GM18858 (cell line): ENCODE results near the gene PCLAF.
"Not testable (repeated sequence)": the region's sequence is repeated elsewhere in the genome, so short reads cannot be mapped to it uniquely, and the experiment has no call there.

ENCODE experiments used
- ATAC-seq: cut with Tn5 transposase; IDR thresholded peaks from one replicate; pipeline ENCODE4 v1.9.1; 2021; ENCODE audit not compliant: unreplicated experiment

PCLAF gene

GRCh38 chr15:64369078-64369607, 12.1 kb downstream of the PCLAF start:
- ATAC-seq: no peak

GRCh38 chr15:64361259-64361658, 20.0 kb downstream of the PCLAF start:
- ATAC-seq: no peak

- no peak for ATAC-seq
These were observed 24.6 kb downstream of the PCLAF start for GRCh38 chr15:64356710-64357040.

DNA sequence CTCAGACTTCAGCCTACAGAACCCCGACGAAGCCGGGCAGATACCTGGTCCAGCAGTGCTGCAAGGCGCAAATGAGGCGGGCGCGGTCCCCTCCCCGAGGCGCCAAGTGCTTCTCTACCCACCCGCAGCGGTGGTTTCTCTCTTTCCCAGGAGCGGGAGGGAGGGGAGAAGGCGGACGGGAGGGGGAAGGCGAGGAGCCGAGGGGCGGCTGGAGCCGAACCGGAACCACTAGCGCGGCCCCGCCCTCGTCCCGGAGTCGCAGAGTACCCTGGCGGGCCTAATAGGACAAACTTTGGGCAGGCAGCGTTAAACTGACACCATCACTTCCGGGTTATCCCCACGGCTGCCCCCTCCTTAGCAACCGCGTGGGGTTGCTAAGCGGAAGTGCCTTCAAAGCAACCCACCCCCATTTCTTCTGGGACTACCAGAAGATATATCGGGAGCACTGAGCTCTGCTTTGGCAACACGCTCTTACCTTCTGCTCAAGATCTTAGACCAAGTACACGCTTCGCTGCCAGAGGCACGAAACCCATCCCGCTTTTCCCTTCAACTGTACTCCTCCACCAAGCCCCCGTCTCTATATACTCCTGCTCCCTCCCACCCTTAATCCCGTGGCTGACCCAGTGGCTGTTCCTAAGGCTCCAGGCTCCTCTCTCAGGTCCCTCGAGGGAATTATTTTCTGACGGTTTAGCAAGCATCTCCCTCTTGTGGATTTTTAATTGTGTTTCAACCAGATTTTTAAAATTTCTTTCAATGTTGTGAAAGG, 25.1 kb downstream of the PCLAF start, which contains the start of gene CSNK1G1:
Gene CSNK1G1, minus strand, starts transcription at position 230 of the 766 bp plus-strand sequence. CDS start 55,674 bp downstream, outside the sequence.
- peak; percentile 91 for ATAC-seq

DNA sequence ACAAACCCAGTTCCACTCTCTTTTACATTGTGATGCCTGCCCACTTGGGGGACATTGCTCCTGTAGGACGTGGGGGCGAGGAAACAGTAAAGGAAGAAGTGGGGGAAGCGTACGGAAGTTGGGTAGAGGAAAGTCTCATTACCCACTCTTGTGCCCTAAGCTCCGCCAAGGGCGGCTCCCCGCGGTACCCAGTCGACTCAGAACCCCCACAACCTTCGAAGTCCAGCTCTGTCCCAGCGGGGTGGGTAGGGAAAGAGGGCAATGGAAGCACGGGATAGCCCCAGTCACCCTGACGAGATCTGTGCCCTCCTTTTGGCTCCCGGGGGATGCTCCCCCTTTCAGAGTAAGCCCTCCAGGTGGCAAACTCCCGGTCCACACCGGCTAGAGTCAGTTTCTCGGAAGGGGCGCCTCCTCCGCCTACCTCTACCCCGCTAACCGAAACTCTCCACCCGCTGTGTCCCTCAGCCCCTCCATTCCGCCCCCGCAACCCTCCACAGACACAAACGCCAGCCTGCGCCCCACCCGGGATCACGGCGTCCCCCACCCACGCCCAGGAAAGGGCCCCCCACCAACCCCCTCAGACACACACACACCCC, 25.8 kb downstream of the PCLAF start:
- no peak for ATAC-seq

DNA sequence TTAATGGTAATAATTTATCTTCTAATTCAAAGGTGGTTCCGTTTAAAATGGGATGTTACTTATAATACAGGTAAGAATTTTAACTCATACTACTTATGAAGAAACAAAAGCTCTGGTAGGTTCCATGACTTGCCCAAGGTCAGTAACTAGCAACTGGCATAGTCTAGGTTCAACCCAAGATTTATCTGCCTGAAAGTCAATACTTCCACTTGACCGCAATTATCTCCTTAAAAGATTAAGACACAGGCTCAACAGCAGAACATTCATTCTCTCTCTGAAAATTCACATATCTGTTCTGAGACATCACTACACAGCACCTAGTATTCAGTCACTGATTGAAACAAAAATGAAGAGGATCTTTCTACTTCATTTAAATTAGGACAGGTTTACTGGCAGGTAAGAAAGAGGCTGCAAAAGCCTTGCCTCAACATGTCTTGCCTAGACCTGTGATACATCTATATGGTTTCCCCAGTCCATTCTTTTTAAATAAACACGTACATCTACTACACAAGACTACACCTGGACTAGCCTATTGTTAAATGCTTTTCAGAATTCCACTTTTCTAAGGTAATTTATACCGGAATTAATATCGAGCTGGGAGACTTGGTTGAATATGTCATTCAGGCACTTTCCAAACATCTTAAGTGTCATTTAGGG, 26.4 kb downstream of the PCLAF start:
- ATAC-seq: no peak

GRCh38 chr15:64351265-64351664, 30.0 kb downstream of the PCLAF start:
- ATAC-seq: no peak

DNA sequence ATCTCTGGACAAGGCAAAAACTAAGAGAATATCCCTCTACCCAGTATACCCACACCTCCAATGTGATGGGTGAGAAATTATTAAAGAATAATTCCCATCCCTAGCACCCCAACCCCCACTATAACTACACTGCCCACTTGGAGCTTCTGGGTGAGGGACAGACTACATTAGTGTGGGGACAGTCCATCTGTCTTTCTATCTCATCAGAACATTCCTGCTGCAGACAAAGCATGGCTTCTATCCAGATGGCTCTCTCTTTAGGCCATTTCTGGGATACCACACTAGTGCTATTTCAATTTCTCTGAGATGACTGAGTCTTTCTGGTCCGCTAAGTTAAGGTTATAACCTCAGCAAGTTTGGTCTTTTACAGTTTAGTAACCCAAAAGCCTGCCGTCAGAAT, 31.9 kb downstream of the PCLAF start:
- no peak for ATAC-seq

- no peak for ATAC-seq
These were observed 32.8 kb downstream of the PCLAF start for GRCh38 chr15:64348455-64348854.

- ATAC-seq: not testable (repeated sequence)
These were observed 35.0 kb downstream of the PCLAF start for GRCh38 chr15:64346242-64346641.

DNA sequence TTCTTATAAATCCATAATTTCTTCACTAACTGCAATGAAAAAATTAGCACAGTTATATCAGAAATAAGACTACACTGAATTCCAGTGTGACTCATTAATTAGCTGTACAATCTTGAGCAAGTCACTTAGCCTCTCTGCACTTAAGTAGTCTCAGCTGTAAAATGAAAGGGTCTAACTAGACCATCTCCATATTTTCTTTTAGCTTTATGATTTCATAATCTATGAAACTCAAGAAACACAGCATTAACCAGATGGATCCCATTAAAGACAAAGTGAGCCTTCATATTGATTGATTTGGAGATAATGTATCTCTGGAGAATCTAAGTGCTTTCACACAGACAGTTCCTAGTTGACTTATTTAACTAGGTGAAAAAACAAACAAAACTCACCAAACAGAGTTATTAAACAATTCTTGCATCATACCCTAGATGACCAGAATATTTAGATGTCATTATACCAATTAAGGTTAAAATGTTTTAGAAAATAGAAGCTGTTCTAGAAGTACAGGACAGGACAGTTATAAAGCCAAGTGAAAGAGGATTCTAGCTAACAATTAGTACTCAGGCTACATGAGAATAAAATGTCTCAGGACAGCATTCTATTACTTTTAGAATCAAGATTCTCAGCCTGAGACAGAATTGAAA, 36.5 kb downstream of the PCLAF start:
- ATAC-seq: no peak

GRCh38 chr15:64343841-64344240, 37.4 kb downstream of the PCLAF start:
- no peak for ATAC-seq

DNA sequence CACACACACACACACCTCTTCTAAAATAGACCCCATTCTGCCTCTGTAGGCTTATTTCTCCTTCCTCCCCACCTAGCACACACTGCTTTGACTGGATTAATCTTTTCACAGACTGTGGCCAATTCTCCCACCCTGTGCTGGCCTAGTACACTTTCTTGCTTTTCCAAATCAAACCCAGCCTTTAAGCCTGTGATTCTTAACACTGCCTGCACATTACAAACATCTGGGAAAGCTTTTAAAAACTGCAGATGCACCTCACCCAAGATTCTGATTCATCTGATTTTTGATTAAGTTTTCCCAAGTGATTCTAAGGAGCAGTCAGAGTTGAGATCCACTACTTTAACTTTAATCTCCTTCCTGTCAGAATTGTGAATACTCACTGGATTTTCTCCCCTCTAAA, 38.0 kb downstream of the PCLAF start:
- no peak for ATAC-seq

GRCh38 chr15:64341961-64342360, 39.3 kb downstream of the PCLAF start:
- ATAC-seq: no peak

- no peak for ATAC-seq
These were observed 40.9 kb downstream of the PCLAF start for GRCh38 chr15:64340355-64340754.

GRCh38 chr15:64337761-64338160, 43.5 kb downstream of the PCLAF start:
- ATAC-seq: no peak

GRCh38 chr15:64333986-64334929, 47.0 kb downstream of the PCLAF start:
- ATAC-seq: no peak

GRCh38 chr15:64333516-64333915, 47.7 kb downstream of the PCLAF start:
- ATAC-seq: no peak

DNA sequence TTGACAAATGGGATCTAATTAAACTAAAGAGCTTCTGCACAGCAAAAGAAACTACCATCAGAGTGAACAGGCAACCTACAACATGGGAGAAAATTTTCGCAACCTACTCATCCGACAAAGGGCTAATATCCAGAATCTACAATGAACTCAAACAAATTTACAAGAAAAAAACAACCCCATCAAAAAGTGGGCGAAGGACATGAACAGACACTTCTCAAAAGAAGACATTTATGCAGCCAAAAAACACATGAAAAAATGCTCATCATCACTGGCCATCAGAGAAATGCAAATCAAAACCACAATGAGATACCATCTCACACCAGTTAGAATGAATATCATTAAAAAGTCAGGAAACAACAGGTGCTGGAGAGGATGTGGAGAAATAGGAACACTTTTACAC, 49.6 kb downstream of the PCLAF start:
- not testable (repeated sequence) for ATAC-seq

DNA sequence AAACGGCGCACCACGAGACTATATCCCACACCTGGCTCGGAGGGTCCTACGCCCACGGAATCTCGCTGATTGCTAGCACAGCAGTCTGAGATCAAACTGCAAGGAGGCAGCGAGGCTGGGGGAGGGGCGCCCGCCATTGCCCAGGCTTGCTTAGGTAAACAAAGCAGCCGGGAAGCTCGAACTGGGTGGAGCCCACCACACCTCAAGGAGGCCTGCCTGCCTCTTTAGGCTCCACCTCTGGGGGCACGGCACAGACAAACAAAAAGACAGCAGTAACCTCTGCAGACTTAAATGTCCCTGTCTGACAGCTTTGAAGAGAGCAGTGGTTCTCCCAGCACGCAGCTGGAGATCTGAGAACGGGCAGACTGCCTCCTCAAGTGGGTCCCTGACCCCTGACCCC, 54.3 kb downstream of the PCLAF start:
- ATAC-seq: not testable (repeated sequence)
